HG02759 (cell line): Measurements from ENCODE around the gene CDH16.

Source experiments
- ATAC-seq: cut with Tn5 transposase; IDR thresholded peaks from one replicate; pipeline ENCODE4 v1.9.1; 2021; ENCODE audit warnings: mild to moderate bottlenecking, moderate library complexity; ENCODE audit not compliant: unreplicated experiment

CDH16 gene

DNA sequence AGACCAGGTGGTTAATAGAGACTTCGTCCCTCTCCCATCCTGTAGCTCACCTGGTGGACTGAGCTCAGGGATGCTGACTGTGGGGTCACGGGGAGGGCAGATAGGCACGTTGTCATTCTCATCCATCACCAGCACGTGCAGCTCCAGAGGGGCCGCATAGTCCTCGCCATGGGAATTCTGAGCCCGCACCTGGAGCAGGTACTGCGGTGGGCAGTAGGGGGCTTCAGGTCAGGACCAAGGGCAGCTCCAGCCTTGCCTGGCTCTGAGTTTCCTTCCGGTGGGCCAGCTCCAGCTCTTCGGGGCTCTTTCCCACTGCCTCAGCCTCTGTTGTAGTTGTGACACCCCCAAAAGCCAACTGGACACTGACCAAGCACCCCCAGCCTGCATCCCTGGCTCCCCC, 5.6 kb downstream of the CDH16 start:
- ATAC-seq = no peak

DNA sequence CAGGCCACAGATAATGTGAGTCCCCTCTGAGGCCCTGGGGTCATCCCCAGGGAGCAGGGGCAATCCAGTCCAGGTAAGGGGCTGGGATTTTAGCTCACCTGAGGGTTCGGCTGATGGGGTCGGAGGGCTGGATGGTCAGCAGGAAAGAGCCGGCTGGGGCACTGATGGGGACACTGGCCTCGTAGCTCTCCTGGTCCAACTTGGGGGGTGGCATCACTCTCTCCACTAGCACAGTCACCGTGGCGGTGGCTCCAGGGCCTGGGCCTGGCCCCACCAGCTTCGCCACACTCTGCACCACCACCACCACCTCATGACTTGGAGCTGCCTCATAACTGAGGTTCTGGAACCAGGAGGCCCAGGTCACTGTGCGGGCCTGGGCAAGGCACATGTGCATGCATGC, 6.9 kb downstream of the CDH16 start:
- ATAC-seq = no peak

DNA sequence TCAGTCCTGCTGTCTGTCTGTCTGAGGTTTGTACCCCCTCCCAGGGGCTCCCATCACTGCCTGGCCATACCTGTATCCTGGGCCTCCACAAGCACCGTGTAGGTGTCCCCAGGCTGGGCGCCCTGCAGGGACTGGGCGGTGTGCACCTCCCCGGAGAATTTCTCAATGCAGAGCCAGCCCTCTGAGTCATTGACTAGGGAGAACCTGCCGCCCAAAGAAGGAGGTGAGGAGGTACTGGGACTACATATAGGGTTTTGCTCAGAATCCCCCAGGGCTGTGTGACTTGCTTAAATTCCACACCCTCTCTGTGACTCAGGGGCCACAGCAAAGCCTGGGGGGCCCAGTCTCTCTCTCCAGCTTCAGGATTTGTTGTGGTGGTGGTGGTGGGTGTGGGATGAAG, 7.6 kb downstream of the CDH16 start:
- no peak for ATAC-seq

- no peak for ATAC-seq
These were observed 8.3 kb downstream of the CDH16 start for GRCh38 chr16:66910175-66910940.

DNA sequence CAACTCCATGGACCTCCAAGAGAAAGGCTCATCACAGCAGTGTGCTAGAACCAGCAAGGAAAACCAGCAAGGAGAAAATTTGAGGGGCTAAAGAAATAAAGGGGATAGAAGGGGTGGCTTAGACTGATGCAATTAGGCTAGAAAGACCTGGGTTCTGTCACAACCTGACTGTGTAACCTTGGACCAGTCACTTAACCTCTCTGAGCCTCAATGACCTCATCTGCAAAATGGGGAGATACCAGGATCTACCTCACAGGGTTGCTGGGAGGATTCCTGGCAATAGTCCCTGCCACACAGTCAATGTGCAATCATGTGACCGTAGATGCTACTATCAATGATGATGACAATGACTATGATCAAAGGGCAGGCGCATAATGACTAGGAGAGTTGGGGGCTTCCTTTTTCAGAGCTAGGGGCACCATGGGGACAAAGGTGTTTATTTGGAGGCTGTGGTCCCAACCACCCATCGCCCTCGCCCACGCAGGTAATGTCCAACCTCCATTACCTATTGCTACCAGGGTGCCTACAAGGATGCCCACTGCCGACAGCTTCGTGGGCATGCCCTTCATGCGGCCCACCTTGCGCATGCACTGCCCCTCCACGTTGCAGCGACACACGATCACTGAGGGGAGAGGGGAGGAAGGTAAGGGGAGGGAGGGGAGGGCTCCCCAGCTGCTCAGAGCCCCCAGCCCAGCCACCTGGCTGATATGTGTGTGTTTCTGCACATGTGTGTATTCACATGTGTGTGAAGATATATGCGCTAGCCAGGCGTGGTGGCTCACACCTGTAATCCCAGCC, 9.7 kb downstream of the CDH16 start:
- no peak for ATAC-seq

DNA sequence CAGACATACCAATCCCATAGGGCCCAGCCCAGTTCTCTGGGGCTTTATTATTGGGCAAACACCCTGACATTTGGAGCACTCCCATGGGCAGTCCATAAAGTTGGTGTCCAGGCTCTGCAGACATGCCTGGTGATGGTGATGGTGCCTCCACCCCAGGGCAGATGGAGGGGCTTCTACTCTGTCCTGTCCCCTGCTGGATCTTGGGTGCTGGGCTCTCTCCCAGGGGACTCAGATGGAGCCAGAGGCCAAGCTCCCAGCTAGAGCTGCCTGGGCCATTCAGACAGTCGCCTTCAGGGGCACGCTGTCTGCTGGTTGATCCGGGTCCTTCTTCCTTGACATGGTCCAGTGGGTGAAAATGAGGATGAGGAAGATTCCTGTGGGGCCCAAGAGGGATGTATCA, 10.6 kb downstream of the CDH16 start:
- no peak for ATAC-seq

DNA sequence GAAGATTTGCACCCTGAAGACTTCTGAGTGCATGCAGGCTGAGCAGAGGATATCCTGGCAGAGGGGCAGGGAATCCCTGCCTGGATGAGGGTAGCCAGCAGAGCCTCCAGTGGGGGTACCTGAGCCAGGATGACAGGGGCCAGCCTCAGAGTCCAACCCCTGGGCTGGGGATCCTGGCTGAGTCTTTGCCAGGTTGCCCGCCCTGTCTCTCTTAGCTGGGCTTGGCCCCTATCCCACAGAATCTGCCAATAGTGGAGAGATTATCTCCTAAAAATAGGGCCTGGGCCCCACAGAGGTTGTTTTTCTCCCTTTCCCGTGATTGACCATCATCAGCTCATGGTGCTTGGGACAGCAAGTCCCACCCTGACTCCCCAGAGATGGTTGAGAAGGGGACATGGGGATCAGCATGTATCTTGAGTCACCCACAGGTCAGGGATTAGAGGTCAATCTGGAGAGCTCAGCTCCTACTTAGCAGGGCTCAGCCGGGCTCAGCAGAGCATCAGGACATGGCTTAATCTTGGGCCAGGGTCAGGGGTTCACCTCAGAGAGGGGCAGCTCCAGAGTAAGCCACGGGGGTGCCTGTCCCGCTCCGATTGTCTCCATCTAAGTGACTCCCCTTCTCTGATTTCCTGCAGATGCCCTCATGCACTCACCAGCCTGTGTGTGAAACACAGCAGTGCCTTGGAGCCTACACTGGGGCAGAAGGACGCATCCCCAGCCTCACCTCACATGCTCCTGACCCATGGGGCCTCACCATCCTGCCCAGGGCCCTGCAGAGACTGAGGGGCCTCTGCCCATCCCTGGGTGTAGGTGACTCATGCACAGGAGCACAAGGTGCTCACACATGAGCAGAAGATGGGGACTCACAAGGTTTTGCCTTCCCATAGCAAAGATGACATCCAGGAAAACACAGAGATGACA, 11.5 kb downstream of the CDH16 start:
- no peak for ATAC-seq

DNA sequence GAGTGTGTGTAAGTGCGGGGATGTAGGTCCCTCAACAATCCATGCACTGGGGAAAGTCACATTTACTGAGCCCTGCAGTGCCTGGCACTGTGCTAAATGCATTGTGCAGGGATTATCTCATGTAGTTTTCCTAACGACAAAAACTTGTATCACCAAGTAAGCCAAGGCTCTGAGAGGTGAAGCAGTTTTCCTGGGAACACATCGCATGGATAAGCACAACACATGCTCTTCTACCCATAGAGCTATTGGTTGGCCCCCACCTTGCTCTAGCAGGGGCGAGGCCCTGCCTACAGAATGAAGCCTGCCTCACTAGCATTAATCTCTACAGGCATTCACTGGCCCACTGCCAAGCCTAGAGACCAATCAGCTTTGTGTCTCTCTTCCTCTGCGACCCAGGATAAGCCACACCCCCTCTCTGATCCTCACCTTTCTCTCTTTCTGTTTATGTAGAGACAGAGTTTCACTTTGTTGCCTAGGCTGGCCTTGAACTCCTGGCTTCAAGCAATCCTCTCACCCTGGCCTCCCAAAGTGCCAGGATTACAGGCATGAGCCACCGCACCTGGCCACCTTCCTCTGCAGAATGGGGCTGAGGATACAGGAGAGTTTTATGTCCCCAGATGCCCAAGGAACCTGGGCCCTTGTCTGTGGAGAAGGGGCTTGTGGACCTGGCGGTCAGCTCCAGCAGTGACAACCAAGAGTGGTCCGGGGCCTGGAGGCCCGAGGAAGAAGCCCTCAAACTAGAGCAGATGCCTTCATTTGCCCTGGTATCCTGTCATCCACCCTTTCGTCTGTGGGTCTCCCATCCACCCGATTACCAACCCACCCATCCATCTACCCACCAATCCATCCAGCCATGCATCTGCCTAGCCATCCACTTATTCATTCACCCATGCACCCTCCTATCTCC, 12.8 kb downstream of the CDH16 start:
- no peak for ATAC-seq

DNA sequence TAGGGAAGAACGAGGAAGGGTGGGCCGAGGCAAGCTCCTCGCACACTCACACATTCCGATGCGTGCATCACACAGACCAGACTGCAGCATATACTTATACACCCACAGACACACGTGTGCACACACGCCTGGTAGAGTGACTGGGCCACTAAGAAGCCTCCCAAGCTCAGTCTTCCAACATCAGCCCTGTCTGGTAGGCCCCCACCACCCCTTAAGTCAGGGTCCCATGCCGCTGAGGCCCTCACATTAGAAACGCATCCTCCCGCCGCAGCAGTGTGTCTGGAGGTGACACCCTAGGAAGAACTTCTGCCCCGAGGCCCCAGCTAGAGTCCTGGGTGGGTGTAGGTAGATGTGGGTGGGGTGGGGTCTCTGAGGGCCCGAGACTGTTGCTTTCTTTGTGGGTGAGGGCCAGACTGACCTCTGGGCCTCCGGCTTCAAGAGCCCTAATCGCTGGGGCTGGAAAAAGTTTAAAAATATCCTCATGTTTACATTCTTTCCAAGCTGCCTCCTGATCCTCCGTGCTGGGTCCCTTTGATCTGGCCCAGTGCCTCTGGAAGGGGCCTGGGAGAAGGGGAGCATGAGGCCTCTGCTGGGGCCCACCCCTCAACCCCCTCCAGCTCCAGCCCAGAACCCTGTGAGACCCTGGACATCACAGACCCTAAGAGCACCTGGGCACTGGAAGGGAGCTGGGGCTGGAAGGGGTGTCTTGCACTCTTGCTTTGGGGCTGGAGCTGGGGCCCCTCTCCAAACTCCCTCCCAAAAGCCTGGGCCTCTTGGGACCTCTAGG, 13.6 kb downstream of the CDH16 start:
- ATAC-seq = no peak

DNA sequence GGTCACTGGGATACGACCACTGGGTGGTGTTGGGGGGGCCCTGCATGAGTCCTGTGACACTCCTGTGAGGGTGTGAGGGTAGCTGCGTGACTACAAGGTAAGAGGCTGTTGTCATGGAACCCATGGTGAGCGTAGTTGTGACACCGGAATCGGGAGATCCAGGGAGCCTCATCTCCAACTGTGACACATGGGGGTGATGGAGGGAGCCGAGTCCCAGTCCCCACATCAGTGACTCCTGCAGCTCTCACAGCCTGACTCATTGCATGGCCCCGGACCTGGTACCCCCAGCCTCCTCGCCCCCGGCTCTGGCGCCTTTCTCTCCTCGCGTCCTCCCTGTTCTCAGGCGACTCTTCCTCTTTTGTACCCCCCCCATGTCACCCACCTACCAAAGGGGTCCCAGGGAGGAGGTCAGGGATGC, 14.2 kb downstream of the CDH16 start:
- ATAC-seq = no peak

- no peak for ATAC-seq
These were observed 14.9 kb downstream of the CDH16 start for GRCh38 chr16:66903544-66904427.

DNA sequence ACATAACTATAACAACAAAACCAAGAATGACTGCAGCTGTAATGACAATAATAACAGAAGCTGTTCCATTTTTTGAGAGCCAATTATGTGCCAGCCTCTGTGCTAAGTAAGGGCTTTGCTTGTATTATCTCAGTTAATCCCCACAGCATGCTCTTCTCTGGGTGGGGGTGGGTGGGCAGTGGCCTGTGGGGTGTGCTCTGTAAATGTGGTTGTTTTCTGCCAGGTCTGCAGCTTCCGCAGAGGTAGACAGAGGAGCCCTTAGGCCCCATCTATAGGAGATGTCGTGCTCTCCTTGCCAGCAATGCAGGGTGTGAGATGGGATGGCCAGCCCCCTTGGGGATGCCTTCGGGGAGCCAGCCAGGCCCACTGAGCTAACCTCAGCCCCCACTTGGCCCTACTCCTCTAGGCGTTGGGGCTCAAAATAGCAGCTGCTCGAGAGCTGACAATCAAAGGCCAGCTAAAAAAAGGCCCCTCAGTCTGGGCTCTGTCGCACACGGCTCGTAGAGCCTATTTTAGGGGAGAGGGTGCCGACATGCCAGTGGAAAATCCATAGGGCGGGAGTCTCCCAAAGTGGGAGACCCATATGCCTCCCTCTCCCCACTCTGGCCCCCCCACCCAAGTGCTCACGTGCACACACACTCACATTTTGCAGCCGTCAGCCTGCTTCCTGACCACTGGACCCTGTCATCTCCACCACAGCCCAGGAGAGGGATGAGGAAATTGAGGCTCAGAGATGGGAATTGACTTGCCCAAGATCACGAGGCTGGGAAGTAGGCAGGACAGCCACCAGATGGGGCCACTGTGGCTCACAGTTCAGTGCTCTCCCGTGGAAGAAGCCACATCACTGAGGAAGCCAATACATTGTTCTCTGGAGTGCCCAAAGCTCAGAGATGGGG, 15.8 kb downstream of the CDH16 start:
- ATAC-seq = no peak

DNA sequence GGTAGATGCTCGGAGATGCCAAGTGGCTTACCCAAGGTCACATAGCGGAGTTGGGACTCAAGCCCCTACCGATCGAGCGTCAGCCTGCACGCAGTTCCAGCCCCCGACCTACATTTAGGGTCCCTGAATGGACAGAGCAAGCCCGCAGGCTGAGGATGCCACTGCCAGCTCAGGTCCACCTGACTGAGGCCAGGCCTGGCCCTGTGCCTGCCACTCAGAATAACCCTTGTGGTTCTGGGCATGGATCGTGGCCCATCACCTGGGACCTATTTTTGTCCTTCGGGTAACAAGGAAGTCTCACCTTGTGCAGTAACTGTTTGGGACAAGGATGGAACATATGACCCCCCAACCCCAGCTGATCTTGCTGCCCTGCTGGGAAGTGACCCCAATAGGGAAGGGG, 17.1 kb downstream of the CDH16 start:
- ATAC-seq = no peak

DNA sequence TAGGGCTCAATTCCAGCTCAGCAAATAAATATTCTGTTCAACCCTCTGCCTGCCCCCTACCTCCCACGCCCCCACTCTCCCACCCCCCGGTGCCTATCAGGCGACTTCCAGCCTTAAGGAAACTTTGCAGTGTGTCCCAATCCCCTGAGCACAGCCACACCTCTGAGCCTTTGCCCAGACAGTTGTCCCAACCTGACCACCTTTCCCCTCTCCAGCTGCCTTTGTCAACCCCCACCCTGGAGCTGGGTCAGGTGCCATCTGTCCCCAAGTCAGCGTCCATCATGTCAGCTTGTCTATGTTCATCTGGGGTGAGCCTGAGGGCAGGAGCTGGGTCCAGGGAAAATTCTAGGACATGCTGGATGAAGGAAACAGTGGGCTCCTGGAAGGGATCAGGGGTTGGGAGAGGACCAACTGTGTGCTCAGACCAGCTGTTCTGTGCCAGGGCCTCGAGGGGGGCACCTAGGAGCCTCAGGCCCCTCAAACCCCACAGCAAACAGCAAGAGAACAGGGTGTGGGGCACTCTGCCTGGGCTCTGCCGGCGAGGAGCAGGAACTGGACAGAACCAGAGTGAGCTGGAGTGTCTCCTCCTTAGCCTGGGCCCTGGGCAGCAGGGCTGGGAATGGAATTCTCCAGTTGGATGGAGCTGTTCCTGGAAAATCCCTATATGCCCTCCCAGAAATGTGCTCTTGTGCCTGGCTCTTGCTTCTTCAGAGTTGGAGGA, 17.8 kb downstream of the CDH16 start:
- ATAC-seq = no peak

DNA sequence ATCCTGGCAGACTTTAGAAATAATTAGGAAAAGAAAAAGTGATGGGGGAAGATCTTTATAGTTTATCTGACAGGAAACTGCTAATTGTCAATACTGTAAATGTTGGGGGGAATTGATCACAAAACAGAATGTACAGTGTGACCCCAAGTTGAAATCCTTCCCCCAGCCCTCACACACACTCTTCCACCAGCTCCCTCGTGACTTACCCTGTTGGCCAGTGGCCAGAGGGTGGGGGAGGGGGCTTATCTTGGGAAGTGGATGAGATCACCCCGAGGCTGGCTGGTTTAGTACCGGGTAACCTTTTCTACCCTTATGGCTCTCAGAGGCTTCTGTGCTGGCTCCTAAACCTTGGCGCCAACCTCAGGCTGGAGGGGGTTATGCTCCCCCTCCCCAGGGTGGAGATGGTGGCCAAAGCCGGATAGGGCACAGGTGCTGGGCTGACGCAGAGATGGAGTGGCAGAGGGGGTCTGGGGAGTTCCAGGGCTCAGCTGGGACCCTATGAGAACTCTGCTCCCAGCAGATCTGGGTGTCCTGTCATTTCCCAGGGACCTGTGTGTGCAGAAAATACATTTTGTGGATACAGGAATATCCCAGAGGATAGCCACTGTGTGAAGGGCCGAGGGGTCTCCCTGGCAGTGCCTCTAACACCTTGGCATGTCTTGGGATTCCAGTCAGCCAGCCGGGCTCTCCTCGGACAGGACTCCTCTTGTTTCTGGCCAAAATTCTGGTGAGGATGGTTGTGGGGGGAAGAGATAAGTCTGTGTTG, 18.6 kb downstream of the CDH16 start:
- no peak for ATAC-seq

GRCh38 chr16:66899310-66899944, 19.3 kb downstream of the CDH16 start:
- no peak for ATAC-seq
